DMS 273 (cell line): ENCODE data around the gene MARS1.

ENCODE experiments used
- DNase-seq: peaks from one replicate; lab custom pipeline; 2025; ENCODE audit not compliant: unreplicated experiment; lab: John Stamatoyannopoulos, UW

Gene MARS1

DNA sequence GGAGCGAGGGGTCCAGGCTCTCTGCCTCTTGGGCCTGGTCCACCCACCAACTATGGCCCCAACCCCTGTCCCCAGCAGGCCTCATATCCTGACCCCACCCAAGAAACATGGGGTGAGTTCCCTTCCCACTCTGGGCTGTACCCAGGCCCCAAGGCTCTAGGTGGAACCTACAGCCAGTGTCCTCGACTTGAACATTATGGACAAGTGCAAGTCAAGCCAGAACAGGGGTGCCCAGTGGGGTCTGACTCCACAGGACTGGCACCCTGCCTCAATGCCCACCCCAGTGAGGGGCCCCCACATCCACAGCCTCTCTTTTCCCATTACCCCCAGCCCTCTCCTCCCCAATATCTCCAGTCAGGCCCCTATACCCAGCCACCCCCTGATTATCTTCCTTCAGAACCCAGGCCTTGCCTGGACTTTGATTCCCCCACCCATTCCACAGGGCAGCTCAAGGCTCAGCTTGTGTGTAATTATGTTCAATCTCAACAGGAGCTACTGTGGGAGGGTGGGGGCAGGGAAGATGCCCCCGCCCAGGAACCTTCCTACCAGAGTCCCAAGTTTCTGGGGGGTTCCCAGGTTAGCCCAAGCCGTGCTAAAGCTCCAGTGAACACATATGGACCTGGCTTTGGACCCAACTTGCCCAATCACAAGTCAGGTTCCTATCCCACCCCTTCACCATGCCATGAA, 16.8 kb upstream of the MARS1 start:
- no peak for DNase-seq

GRCh38 chr12:57471661-57472060, 16.2 kb upstream of the MARS1 start:
- DNase-seq, result no peak

- no peak for DNase-seq
Measured at GRCh38 chr12:57472391-57472790, 15.5 kb upstream of the MARS1 start.

- DNase-seq, result no peak
Measured at GRCh38 chr12:57473392-57473791, 14.5 kb upstream of the MARS1 start.

DNA sequence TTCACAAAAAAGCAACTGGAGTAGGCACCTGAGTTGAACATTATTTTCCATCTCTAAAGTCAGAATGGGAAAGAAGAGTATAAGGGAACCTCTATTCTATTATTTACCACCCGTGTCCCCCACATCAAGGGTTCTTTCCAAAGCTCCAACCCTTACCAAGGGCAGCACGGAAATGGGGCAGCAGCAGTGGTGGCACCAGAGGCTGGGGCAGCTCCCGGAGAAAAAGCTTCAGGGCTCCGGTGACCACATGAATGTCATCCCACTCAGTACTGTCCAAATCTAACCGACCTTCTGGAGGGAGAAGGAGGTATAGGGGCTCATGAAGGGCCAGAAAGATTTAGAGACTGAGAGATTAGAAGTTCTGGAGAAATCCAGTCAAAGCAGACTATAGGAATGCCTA, 14.0 kb upstream of the MARS1 start:
- DNase-seq, result no peak

GRCh38 chr12:57474430-57474829, 13.4 kb upstream of the MARS1 start:
- DNase-seq, result no peak

DNA sequence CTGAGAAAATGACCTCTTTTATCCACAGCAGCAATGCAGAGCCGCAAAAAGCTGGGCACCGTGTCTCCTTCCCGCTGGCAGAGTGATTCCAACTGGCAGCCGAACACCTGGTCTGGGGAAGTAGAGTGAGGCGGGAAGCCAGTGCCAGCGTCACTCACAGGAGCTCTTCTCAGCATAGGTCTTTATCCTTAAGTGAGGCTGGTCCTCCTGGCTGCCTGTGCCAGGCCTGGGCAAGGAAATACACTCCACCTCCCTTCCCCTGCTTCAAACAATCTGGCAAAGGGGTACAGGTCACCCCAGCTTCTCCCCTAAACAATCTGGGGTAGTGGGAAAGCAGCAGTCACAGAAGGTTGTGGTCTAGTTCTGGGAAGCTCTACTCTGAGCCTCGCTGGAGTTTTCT, 13.0 kb upstream of the MARS1 start:
- DNase-seq, result no peak

DNA sequence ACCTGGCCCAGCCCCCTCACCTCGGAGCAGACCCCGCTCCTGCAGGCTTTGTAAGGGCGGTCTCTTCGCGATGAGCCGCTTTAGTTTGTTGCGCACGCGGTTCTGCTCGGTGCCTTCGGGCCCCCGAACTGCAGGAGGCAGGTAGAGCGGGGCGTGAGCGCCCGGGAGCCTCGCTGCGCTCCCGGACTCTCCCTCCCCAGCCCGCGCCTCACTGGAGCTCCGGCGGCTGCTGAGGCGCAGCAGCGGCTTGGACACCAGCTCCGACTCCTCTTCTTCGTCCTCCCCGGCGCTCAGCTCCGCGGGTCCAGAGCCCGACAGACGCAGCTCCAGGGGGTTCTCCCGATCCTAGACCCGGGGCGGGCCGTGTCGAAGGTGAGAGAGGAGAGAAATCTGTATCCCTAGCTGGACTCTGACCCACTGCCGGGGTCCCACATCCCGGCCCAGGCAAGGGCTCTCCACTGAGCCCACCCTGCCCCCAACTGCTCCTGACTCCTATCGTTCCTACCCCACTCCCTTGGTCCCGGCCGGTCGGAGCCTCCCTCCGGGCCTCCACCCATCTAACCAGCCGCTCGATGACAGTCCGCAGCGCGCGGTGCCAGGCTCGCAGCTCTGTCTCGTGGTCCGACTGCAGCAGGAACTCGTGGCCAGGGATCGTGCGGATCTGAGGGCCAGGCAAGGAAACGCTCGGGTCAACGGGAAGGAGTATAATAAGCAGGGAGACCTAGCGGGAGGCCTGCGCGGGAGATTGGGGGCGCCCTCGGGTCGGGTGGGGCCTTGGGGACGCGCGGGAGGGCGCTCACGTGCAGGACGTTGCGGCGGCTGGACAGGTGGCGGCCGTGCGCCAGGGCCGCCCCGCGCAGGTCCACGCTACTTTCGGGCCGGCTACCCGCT, 12.4 kb upstream of the MARS1 start:
- DNase-seq, result peak; percentile 32

GRCh38 chr12:57476162-57476992, 11.5 kb upstream of the MARS1 start:
- peak; percentile 32 for DNase-seq

DNA sequence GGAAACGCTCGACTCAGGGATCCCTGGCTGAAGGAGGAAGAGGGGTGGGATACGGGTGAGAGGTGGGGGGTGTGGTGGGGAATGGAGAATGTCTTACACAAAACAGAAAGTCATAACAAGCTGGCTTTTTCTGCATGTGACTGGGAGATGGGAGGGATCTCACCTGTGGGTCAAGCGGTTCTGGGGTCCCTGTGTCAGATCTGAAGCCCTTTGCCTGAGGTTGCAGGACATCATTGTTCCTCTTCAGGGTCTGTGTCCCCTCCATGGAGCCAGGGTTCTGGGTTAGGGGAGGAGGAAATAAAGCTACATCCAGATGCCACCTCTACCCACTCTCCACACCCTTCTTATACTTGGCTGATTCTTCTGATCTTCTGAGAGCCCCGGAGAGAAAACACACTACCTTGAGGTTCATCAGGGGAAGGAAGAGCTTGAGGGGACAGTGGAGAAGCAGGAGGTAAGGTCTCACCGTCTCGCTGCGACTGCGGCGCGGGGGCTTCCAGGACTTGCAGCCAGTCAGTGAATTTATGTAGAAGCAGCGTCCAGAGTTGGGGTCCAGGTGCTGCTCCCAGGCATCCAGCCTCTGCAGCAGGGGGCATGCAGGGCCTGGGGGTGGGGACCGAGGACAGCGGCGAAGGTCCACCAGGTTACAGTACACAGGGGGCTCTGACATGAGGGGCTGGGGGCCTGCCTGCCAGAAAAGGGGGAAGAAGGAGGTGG, 10.7 kb upstream of the MARS1 start:
- DNase-seq, result no peak

DNA sequence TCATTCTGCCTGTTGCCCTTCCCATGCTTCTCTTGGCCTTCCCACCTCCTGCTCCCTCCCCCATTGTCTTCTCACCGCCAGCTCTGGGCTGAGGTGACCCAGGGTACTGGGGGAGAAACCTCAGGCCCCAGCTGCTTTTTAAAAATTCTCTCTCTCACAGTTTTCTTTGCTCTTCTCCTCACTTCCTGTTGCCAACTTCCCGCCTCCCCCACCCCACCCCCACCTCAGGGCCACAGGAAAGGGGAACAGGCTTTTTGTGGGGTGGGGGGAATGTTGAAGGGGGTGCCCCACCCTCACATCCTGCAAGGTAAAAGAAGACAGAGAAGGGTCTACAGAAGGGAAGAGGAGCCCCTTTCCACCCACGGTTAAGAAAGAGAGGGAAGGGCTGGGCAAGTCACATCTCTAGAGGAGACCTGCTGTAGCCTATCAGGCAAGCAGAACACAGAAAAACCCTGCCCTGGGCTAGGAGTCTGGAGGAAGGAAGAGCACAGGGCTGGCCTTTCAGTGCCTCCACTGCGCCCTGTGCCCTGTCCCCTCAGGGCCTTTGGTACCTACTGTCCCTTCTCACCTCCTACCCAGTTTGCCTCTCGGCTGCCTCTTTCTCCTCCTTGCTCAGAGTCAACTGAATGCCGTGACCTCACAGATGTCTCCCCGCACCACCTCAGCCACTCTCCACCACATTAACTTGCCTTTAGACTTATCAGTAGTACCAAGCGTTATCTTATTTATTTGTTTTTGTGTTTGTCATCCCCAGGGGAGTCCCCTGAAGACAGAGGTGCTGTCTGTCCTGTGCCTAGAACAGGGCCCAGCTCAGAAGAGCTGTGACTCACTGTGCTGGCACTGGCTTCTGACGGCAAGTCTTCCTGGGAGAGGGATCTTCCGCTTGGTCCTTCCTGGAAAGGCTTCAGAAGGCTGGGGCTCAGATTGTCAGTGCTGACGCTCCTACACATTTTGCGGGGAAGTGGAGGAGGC, 9.9 kb upstream of the MARS1 start:
- DNase-seq, result no peak

DNA sequence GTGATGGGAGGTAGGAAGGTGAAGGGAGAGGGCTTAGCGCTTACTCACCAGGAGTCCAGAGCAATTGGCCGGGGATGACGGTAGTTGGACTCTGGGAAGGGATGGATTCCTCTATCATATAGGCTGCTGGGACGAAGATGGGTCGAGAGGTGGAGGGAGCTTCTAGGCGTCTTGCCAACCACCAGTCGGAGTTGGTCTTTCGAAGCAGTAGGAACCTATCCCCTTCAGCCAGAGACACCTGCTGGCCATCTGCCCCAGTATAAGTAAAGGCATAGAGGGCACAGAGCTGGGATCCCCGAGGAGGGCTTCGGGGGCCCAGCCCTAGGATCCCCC, 8.9 kb upstream of the MARS1 start:
- DNase-seq, result peak; percentile 22

DNA sequence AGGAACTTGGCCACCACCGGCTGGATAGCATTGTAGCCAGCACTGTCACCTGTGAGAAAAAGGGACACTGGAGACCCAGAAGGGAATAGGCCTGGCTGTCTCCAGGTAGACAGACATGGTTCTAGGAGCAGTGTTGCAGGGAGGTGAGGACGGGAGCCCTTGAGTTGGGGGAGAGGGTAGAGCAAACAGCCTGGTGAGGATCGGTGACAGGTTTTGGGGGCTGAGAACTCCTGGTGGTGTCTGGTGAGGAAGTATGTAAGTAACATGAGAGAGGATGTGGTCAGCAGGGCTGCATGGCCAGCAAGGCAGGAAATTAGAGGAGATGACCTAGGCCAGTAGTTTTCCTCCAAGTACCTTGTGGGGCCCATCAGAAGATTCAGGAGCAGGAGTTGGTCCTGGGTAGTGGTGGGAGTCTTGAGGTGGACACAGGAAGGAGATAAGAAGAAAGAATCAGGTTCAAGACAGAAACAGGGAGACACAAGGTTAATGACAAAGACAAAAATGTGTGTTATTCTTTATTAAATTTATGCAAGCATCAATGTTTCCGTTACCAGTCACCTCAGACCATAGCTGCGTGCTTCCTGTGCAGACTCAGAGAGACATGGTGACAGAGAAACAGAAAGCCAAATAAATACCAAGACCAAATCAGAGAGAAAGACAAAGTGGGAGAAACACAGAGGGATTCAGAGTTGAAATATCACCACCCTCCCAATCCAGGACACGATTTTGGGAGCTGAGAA, 8.3 kb upstream of the MARS1 start, which contains the start of gene ARHGAP9:
Gene ARHGAP9, minus strand, starts transcription at position 491 of the 740 bp plus-strand sequence. Its CDS starts 460 bp downstream, at position 31.
- DNase-seq, result no peak

- no peak for DNase-seq
Measured at GRCh38 chr12:57481671-57482070, 6.2 kb upstream of the MARS1 start.

- DNase-seq, result no peak
Measured at GRCh38 chr12:57483466-57483865, 4.4 kb upstream of the MARS1 start.

GRCh38 chr12:57485695-57486094, 2.2 kb upstream of the MARS1 start:
- DNase-seq, result no peak

- no peak for DNase-seq
Measured at GRCh38 chr12:57487055-57487596, 742 bp upstream of the MARS1 start.

- peak; percentile 83 for DNase-seq
Measured at GRCh38 chr12:57488402-57489156, 711 bp downstream of the MARS1 start.
